Endothelial cell of umbilical vein (primary cell): ENCODE measurements around the gene CCPG1.

Source experiments
- CTCF ChIP-seq, 2 donors: IDR thresholded peaks; 1 replicate in 1 of 2; 2 replicates in 1 of 2; pipeline ENCODE4 v1.5.1; 2011; ENCODE audit warnings: low read length in 2 of 2, mild to moderate bottlenecking in 2 of 2, moderate library complexity in 2 of 2, control low read depth in 1 of 2, inconsistent platforms in 1 of 2, low read depth in 1 of 2; ENCODE audit not compliant: insufficient read depth in 1 of 2; ENCODE audit errors: extremely low read depth in 1 of 2
- EZH2 ChIP-seq: IDR thresholded peaks from 2 replicates; pipeline ENCODE4 v1.6.1; 2012; ENCODE audit warnings: borderline replicate concordance, low read depth, mild to moderate bottlenecking, moderate library complexity, low read length, inconsistent platforms; ENCODE audit not compliant: severe bottlenecking
- FOS ChIP-seq: IDR thresholded peaks from 2 replicates; pipeline ENCODE4 v1.6.1; 2011; ENCODE audit warnings: mild to moderate bottlenecking, low read length, moderate library complexity, borderline replicate concordance; ENCODE audit not compliant: insufficient read depth
- POLR2A ChIP-seq: IDR thresholded peaks from 2 replicates; pipeline ENCODE4 v1.6.1; 2012; ENCODE audit warnings: low read depth, mild to moderate bottlenecking, control low read depth, low read length
- POLR2AphosphoS5 ChIP-seq: IDR thresholded peaks from 2 replicates; pipeline ENCODE4 v1.6.1; 2012; ENCODE audit warnings: low read depth, mild to moderate bottlenecking, control low read depth, low read length, moderate library complexity; ENCODE audit not compliant: insufficient read depth

GRCh38 chr15:55322467-55322866 lies 85.7 kb downstream of the CCPG1 start:
- TF ChIP-seq EZH2 (no peak), POLR2AphosphoS5 (no peak), CTCF (IDR thresholded peaks at IDR 0.05; ENCODE audit: extremely low read depth in 1 of 2, insufficient read depth in 1 of 2, low read depth in 1 of 2, low read length in 2 of 2) (no peak), POLR2A (no peak), FOS (no peak)
